ENCODE measurements around the gene GMEB1. TPM values are rescaled to one million over a fixed set of nuclear protein-coding genes. Genes with fewer than 3 reads are reported as not detected.

The GMEB1 gene
- total and polyA plus RNA-seq, 10 of the 15 experiments (the other 5 are each of a cell fraction or from before 2014, with no cell fraction given), result 4.9 to 17.6 (median 9.4) TPM

GRCh38 chr1:28648008-28648473 is 20.5 kb upstream of the GMEB1 start (continued):
- TF ChIP-seq CHD1 (IDR thresholded peaks at IDR 0.05; ENCODE audit: low read depth, low read length) (no peak; the same call in 1 of the 2 replicates), NFIC (IDR thresholded peaks at IDR 0.05; ENCODE audit: low read depth, low read length) (no peak), NR2C2 (IDR thresholded peaks at IDR 0.05; ENCODE audit: borderline replicate concordance, control insufficient read depth, insufficient read length, low read depth) (no peak), ATF7 (IDR thresholded peaks at IDR 0.05; ENCODE audit: low read depth) (no peak), CTCF (IDR thresholded peaks at IDR 0.05 in 2 of 3, conservative IDR thresholded peaks at IDR 0.05 in 1 of 3; ENCODE audit: control insufficient read depth in 2 of 3, extremely low read depth in 1 of 3, insufficient read depth in 1 of 3, low read depth in 3 of 3, low read length in 3 of 3) (no peak), BRCA1 (IDR thresholded peaks at IDR 0.05; ENCODE audit: low read depth, low read length) (no peak), ZNF622 (IDR thresholded peaks at IDR 0.05) (no peak), ZNF687 (IDR thresholded peaks at IDR 0.05) (peak; percentile 82), NRF1 (conservative IDR thresholded peaks at IDR 0.05; ENCODE audit: low read depth, low read length) (peak; percentile 73), NBN (IDR thresholded peaks at IDR 0.05) (no peak), ZBTB33 (IDR thresholded peaks at IDR 0.05) (no peak), SUPT20H (IDR thresholded peaks at IDR 0.05; ENCODE audit: borderline replicate concordance, control insufficient read depth, low read depth, low read length) (no peak), YBX1 (IDR thresholded peaks at IDR 0.05) (no peak), E4F1 (IDR thresholded peaks at IDR 0.05; ENCODE audit: borderline replicate concordance, partially characterized antibody) (no peak)

Measured in GM12878 (cell line).